ENCODE measurements around the gene GPHB5.
"Not testable (repeated sequence)": the region's sequence is repeated elsewhere in the genome, so short reads cannot be mapped to it uniquely, and the experiment has no call there.

GPHB5 gene

GRCh38 chr14:63318835-63319234 lies at the start of gene GPHB5:
GPHB5 (minus strand) TSS chr14:63318935; CDS start chr14:63317849, 1,086 bp downstream.
- DNase-seq, result no peak

GRCh38 chr14:63367742-63368364 lies 49.1 kb upstream of the GPHB5 start:
- DNase-seq, result no peak

DNA sequence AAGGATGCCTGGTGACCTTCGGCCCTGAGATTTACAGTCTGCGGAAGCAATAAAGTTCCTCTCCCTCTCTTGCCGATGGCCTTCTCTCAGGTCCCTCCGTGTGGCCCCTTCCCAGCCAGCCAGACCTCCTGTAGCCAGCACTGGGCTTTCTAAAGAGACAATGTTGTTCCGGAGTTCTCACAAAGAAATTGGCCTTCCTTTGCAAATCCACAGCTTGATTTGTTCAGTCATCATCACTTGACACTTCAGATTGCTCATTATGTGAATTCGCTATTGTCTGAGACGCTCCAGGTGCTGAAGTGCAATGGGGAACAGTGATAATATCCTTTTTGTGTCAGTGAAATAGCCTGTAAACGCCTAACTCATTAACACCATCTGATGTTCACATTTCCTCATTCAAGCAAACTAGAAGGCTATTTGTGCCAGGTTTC lies 43.7 kb upstream of the GPHB5 start:
- DNase-seq, result no peak

DNA sequence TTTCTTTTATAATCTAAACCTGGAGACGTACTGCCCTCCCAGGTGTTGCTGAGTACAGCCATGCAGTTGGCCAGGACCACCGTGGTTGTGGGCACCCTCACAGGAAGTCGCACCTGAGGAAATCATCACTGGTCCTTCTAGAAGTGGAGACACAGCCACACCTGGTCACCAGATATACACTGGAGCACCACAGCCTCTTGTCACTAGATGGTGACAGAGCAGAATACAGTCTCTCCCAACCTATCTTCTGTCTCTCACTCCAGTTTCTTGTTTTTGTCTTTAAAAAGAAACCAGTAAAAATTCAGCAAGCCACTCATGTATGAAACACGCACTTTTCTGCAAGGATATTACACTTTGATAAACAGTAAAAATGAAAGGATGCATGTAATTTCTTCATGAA lies 43.1 kb upstream of the GPHB5 start:
- DNase-seq, result no peak

GRCh38 chr14:63357841-63358240 lies 39.1 kb upstream of the GPHB5 start:
- no peak for DNase-seq

DNA sequence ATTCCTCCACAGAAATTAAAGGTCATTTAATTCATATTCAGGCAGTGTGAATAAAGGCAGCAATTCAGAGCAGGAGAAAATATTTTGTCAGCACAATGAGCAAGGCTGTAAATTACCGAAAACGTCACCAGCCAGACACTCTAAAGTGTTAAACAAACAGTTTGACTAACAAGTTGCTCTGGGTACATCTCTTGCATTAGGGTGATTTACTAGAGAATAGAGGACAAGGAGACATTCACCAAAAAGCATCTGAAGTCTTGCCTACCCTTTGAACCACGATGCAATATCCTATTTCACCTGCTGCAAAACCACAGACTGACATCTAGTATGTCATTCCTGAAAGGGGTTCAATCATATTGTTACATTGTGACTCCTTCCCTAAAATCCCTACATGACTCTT lies 27.1 kb upstream of the GPHB5 start:
- DNase-seq, result no peak

DNA sequence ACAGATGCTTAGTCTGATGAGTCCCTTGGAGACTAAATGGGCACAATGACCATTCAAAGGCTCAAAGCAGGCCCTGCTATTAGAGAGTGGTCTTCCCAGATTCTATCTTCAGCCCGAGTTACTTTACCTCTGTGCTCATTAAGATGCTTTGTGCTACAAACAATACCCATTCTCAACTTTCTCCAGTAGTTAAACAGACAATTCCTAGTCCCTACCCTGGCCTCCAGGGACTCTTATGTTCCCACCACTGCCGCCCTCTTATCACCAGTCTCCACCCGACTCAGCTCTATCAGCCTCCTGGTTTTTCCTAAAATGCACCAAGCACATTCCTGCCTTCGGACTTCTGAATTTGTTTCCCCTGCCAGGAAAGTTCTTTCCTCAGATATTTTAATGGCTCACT lies 25.6 kb upstream of the GPHB5 start:
- no peak for DNase-seq

DNA sequence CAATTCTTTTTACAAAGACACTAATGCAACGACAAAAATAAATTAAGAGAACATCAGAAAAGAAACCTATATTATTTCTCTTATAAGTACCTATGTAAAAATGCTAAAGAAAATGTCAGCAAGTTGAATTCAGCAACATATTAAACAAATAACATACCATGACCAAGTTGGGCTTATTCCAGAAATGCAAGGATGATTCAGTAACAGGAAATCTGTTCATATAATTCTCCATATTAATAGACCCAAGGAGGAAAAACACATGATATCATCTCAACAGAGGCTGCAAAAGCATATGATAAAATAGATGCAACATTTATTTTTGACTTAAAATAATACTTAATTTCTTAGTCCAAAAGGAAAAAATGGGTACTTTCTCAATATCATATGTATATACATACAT lies 25.1 kb upstream of the GPHB5 start:
- DNase-seq, result no peak

- DNase-seq, result no peak
Measured at GRCh38 chr14:63342371-63342770, 23.6 kb upstream of the GPHB5 start.

GRCh38 chr14:63328787-63329737 lies 10.3 kb upstream of the GPHB5 start:
- no peak for DNase-seq

DNA sequence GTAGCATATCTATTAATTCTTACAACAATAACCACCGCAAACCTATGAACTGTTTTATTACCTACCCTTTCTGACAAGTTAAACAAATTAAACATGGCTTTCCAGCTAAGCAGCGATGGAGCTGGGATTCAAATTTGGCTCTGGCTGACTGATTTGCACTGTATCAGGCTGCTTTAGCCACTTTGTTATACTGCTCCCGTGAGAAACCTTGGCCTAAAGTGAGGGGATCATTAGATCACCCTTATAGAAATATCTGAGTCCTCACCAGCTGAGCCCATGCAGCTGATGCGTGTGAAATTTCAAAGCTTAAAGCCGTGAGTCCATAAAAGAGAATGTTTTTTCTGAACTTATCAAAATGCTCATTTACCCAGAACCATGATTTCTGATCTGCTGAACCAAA lies 8.1 kb upstream of the GPHB5 start:
- no peak for DNase-seq

DNA sequence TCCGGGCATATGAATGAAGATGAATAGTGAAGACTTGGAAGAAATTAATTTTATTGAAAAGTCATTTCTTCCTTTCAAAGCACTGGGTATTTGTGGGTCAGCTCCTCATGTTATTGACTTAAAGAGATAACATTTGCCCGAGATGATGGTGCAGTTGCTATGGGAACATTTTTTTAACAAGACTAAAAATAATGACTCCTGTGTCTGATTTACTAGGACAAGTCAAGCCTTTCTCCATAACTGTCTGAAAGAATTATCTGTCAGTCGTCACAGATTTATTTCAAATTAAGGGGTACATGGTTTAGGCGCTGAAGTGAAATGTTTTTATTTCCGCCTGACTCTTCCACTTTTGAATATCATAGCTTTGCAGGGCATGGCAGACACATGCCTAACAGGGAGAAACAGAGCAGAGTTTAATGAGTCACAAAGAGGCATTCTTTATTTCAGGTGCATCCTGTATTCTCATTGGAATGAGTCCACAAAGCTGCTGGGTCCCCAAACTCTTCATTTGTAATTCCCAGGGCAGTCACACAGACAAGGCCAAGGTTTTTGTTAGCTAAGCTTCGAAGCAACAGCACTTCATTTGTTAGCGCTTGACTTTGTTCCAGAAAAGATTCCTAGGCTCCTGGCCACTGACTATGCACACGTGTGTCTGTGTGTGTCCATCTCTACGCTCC lies 4.3 kb upstream of the GPHB5 start:
- DNase-seq, result no peak

GRCh38 chr14:63322472-63322871 lies 3.7 kb upstream of the GPHB5 start:
- no peak for DNase-seq

DNA sequence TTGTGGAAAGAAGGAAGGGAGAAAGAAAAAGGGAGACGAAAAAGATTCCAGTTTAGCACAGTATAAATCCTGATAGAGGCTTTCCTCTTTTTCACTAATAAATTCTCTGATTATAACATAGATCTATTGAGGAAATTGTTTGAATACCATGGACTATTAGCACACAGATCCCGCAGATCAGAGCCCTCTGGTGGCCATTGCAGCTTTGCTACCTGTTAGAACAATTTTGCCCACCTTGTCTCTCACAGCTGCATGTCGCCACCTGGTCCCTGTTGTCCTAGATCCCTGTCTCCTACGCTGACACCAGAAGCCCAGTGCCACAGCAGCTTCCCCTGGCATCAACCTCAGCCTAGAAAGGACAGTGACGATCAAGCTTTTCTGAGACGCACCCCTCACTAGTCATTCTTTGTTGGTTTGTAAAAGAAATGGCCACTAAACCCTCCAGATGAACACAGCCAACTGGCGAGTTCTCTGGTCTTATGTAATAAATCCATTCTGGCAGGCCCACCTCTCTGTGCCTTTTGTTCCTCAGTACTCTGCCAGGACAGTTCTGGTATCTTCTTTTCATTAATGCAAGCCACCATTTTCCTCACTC lies 9.9 kb downstream of the GPHB5 start:
- DNase-seq, result no peak

DNA sequence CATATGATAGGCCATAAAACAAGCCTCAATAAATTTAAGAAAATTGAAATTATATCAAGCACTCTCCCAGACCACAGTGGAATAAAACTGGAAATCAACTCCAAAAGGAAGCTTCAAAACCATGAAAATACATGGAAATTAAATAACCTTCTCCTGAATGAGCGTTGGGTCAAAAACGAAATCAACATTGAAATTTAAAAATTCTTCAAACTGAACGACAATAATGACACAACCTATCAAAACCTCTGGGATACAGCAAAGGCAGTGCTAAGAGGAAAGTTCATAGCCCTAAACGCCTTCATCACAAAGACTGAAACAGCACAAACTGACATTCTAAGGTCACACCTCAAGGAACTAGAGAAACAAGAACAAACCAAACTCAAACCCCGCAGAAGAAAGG lies 14.3 kb downstream of the GPHB5 start:
- DNase-seq, result not testable (repeated sequence)

- DNase-seq, result no peak
Measured at GRCh38 chr14:63301891-63302534, 16.7 kb downstream of the GPHB5 start.

DNA sequence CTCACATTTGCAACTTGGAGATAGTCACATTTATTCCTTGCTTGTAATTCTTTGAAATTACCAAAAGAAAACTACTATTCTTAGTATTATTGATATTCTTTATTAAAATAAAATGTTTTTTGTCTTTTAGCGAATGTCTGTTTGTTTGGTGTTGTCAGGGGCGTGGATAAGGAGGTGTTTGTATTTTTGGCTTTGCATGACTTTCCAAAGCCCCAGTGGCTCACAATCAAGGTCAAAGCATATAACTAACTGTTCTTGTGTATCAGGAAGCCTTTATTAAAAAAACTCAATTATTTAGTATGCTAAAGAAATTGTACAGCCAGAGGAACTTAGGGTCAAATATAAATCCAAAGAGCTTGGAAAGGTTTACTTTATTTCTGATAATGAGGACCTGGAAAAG lies 17.9 kb downstream of the GPHB5 start:
- no peak for DNase-seq

- no peak for DNase-seq
Measured at GRCh38 chr14:63299351-63300110, 19.2 kb downstream of the GPHB5 start.

DNA sequence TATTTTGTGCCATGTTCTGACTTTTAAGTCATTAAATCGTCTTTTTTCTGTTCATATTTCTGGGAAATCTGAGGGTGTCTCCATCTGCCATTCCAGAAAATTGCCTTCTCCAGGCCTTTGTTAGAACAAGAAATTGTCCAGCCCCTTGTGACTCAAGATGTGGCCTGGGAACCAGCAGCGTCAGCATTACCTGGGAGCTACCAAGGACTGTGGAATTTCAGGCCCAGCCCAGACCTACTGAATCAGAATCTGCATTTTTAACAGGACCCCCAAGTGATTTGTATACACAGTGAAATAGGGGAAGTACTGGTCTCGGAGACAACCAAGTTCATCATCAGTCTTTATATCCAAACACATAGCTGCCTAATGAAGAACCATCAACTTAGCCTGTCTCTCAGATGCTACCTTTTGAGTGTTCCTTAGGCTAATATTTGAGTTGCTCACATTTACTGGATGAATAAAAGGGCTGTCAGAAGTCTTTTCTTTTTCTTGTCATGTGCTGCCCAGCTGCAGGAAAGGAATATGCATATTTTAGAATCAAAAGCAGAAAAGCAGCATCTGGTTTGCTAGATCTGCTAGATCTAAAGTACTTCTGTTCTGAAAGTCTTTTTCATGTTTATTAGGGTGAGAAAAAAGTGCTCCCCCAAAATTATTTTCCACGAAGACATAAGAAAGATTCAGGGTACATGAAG lies 21.2 kb downstream of the GPHB5 start:
- no peak for DNase-seq

DNA sequence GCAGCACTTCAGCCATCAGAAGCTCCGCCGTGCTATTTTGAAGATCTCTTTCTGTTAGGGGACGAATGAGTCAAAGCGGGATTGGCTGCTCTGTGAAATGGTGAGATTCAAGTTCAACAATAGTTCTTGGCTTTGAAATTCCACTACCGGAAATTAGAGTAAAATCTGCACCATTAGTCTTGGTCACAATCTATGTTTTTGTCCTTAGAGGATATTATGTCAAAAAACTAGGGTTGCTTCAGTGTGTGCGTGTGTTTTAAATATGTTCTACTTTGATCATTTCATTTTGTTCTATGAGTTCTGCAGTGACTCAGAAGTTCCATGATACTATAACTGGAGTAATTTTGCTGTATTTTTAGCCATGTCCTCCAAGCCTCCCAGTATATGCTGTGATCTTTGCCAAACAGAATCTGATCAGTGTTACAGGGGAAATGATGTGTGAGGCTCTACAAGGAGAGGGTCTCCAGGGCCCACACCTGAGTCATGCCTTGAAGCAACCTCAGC lies 22.6 kb downstream of the GPHB5 start:
- DNase-seq, result no peak

DNA sequence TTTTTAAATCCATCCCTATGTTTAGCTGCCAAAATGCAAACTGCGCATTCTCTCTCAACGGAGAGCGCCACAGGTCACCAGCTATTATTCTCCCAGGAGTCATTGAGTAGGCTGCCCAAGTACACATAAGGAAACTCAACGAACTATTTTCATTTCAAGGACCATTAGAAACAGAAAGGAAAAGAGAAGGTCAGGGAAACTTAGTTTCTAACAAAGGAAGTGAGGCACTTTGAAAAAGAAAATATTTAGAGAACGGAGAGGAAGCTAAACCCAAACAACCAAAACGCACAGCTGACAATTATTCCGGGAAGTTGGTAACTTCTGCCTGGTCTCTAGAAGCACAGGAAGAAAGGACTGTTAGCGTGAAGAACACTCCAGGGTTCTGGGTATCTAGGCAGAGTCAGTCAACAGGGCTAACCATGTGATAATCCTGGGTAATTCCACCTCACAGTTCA lies 23.5 kb downstream of the GPHB5 start:
- no peak for DNase-seq

All from stimulated activated naive CD4-positive, alpha-beta T cell treated with Interleukin-2 at 50 U/mL for 16 hours (primary cell).